GM12892 (cell line): ENCODE results near the gene SDK1.

Experiments
- POLR2A ChIP-seq: IDR thresholded peaks from 2 replicates; pipeline ENCODE4 v1.6.1; 2011; ENCODE audit warnings: low read depth, low read length, control low read depth
- POLR2AphosphoS5 ChIP-seq: IDR thresholded peaks from 2 replicates; pipeline ENCODE4 v1.6.1; 2011; ENCODE audit warnings: low read depth, low read length, control low read depth

DNA sequence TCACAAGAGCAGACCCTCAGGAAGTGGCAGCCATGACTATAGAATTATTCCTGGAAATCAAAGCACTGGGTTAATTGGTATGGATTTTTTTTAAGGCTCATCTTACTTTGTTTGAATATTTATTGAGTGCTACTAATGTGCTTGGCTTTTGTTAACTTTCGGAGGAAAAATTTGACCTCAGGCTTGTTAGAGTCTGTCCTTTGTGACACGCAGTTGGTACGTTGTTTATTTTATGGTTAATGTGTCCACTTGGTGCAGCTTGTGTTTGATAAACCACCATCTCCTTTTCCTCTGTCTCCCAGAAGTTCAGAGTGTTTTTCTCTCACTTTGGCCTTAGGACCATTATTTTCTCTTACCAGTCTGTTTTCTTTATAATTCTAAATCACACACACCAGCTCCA, 268.6 kb downstream of the SDK1 start:
- TF ChIP-seq POLR2A = no peak
- TF ChIP-seq POLR2AphosphoS5 = no peak
